Measurements from ENCODE around the gene PTGER1. TPM values are rescaled to one million over a fixed set of nuclear protein-coding genes. Genes with fewer than 3 reads are reported as not detected.

PTGER1 gene
- total and polyA plus RNA-seq, 2 of the 4 experiments (the other 2 are of a cell fraction), result 0.54 to 0.60 TPM

DNA sequence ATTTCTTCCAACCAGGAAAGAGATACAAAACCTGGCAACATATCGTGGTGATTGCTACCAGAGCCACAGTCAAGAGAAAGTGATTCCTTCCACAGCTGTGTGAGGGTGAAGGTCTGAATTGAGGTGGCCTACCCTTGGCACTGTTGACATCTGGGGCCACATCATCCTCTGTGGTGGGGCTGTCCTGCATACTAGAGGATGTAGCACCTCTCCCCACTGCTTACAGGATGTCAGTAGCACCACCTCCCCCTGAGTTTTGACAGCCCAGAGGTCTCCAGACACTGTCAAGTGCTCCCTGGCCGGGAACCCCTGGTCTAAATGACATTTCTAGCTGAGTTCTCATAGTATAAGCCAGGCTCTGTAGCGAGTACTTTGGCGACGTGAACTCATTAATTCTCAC lies 15.5 kb downstream of the PTGER1 start:
- ChIA-PET CTCF (no interaction called here), POLR2A (ENCODE audit: unreplicated experiment) (no interaction called here)
- H3K9me3 ChIP-seq (ENCODE audit: control insufficient read depth, insufficient read depth, low read length), result no peaks in the 10 kb centered on the region
- intact Hi-C loops (cut with micrococcal nuclease), result no loop called here
- H3K4me2 ChIP-seq (ENCODE audit: low read depth, low read length), result no peak overlapping the region
- H2AK9ac ChIP-seq (replicated peaks; ENCODE audit: low read depth, low read length, poor library complexity), result no peak overlapping the region
- in situ Hi-C loops (cut with MboI; ENCODE audit: low sequenced_read_pairs), result no loop called here
- no peaks in the 10 kb centered on the region for H3K4me1 ChIP-seq (ENCODE audit: control insufficient read depth, insufficient read depth, low read length)
- peaks cover 37% of the 10 kb centered on the region for H3K36me3 ChIP-seq (ENCODE audit: control insufficient read depth, insufficient read depth, low read length)
- H4K20me1 ChIP-seq (ENCODE audit: insufficient read depth, low read length), result no peaks in the 10 kb centered on the region; the same call in 1 of the 2 replicates
- H3K56ac ChIP-seq (ENCODE audit: extremely low read depth, insufficient read depth, low read length), result no peak overlapping the region
- no peaks in the 10 kb centered on the region; the same call in 1 of the 2 replicates for H3K9me1 ChIP-seq (ENCODE audit: insufficient read depth, low read length)
- no peak for DNase-seq
- H2BK15ac ChIP-seq (ENCODE audit: low read depth, low read length), result no peak overlapping the region
- H3K23ac ChIP-seq (ENCODE audit: low read depth, low read length), result no peak overlapping the region
- H4K8ac ChIP-seq (ENCODE audit: low read depth in 2 of 2, low read length in 2 of 2), result no peak overlapping the region
- TSS peak; percentile 25 for BruUV-seq (replicated peaks)
- ATAC-seq (ENCODE audit: low read depth), result no peak
- H4K5ac ChIP-seq (ENCODE audit: low read depth, low read length), result no peak overlapping the region
- no peak overlapping the region for H3K4ac ChIP-seq (ENCODE audit: low read depth, low read length)
- H2BK5ac ChIP-seq (ENCODE audit: low read depth, low read length, poor library complexity, severe bottlenecking), result no peak overlapping the region
- H3K27me3 ChIP-seq (ENCODE audit: control insufficient read depth, insufficient read depth, low read length), result no peaks in the 10 kb centered on the region
- no peak overlapping the region for H2BK120ac ChIP-seq (ENCODE audit: low read depth, low read length)
- dilution Hi-C loops (cut with HindIII; ENCODE audit: low sequenced_read_pairs, unreplicated experiment), result no loop called here
- WGBS, 2 experiments (ENCODE audit: extremely low coverage in 2 of 2, insufficient read length in 1 of 2), result 33% methylated on average over 1 of the region's 5 CpGs; no CpG with 5 or more reads in 1 of the 2 experiments
- no peak overlapping the region for H2AK5ac ChIP-seq (ENCODE audit: low read depth, low read length)
- no peaks in the 10 kb centered on the region for H3K79me1 ChIP-seq (ENCODE audit: low read depth in 1 of 2, low read length in 2 of 2)
- no peak overlapping the region for H4K91ac ChIP-seq (ENCODE audit: insufficient read depth, low read depth, low read length)
- no peak overlapping the region for H3K4me3 ChIP-seq (ENCODE audit: insufficient read depth, low read depth, low read length)
- H2AFZ ChIP-seq (replicated peaks; ENCODE audit: low read length, poor library complexity), result no peak overlapping the region
- H3K18ac ChIP-seq (ENCODE audit: low read depth, low read length), result no peak overlapping the region
- H2BK20ac ChIP-seq (ENCODE audit: low read depth, low read length), result no peak overlapping the region
- no peak overlapping the region for H3K14ac ChIP-seq (replicated peaks; ENCODE audit: low read depth, low read length)
- no peak overlapping the region for H3K9ac ChIP-seq (ENCODE audit: low read depth, low read length)
- TF ChIP-seq CTCF (conservative IDR thresholded peaks at IDR 0.05; ENCODE audit: low read depth, low read length) (no peak), RAD21 (IDR thresholded peaks at IDR 0.05; ENCODE audit: low read length) (no peak), SMC3 (IDR thresholded peaks at IDR 0.05; ENCODE audit: low read depth, low read length) (no peak), RFX5 (IDR thresholded peaks at IDR 0.05; ENCODE audit: low read depth, low read length) (no peak), CEBPB (IDR thresholded peaks at IDR 0.05; ENCODE audit: low read depth, low read length) (no peak), MXI1 (IDR thresholded peaks at IDR 0.05; ENCODE audit: borderline replicate concordance, low read depth, low read length) (no peak), POLR2A (IDR thresholded peaks at IDR 0.05; ENCODE audit: low read depth, low read length) (no peak), RCOR1 (IDR thresholded peaks at IDR 0.05; ENCODE audit: insufficient replicate concordance, low read length) (no peak), MAZ (IDR thresholded peaks at IDR 0.05; ENCODE audit: borderline replicate concordance, low read depth, low read length) (no peak), FOS (IDR thresholded peaks at IDR 0.05; ENCODE audit: low read depth, low read length) (no peak), USF2 (IDR thresholded peaks at IDR 0.05; ENCODE audit: low read depth, low read length) (no peak), MAFK (IDR thresholded peaks at IDR 0.05; ENCODE audit: low read depth, low read length) (no peak), CHD1 (IDR thresholded peaks at IDR 0.05; ENCODE audit: low read depth, low read length) (no peak)
- TF ChIP-seq, protein P1, sequence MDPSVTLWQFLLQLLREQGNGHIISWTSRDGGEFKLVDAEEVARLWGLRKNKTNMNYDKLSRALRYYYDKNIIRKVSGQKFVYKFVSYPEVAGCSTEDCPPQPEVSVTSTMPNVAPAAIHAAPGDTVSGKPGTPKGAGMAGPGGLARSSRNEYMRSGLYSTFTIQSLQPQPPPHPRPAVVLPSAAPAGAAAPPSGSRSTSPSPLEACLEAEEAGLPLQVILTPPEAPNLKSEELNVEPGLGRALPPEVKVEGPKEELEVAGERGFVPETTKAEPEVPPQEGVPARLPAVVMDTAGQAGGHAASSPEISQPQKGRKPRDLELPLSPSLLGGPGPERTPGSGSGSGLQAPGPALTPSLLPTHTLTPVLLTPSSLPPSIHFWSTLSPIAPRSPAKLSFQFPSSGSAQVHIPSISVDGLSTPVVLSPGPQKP (IDR thresholded peaks at IDR 0.05; ENCODE audit: borderline replicate concordance, low read depth, low read length), result no peak
- no peak overlapping the region for H3K27ac ChIP-seq (ENCODE audit: insufficient read depth, low read length)
